Astrocyte (in vitro differentiated cells and primary cell): ENCODE measurements around the gene PEAR1. TPM values are rescaled to one million over a fixed set of nuclear protein-coding genes. Genes with fewer than 3 reads are reported as not detected.

Experiments
- DNase-seq: peaks from one replicate; pipeline ENCODE4 v3.0.0-alpha.2; 2010; ENCODE audit warnings: low read depth
- FAIRE-seq: peaks from 2 replicates; lab custom pipeline; 2011; peaks lifted over from hg19 to GRCh38; lab: Jason Lieb, UNC
- H2AFZ ChIP-seq: 2 replicates; pipeline ENCODE4 v1.6.0; 2012; ENCODE audit warnings: low read depth, low read length, inconsistent platforms
- H3K27ac ChIP-seq: 2 replicates; pipeline ENCODE4 v1.5.1; 2011; ENCODE audit warnings: low read depth, low read length, inconsistent platforms
- H3K27me3 ChIP-seq: 2 replicates; pipeline ENCODE4 v1.6.0; 2011; ENCODE audit warnings: low read length, inconsistent platforms; ENCODE audit not compliant: insufficient read depth
- H3K36me3 ChIP-seq: 2 replicates; pipeline ENCODE4 v1.5.1; 2011; ENCODE audit warnings: low read length, inconsistent platforms; ENCODE audit not compliant: insufficient read depth
- H3K4me1 ChIP-seq: 2 replicates; pipeline ENCODE4 v1.5.1; 2011; ENCODE audit warnings: low read length, inconsistent platforms; ENCODE audit not compliant: insufficient read depth
- H3K4me2 ChIP-seq: 2 replicates; pipeline ENCODE4 v1.6.0; 2012; ENCODE audit warnings: low read length, inconsistent platforms
- H3K4me3 ChIP-seq: 2 replicates; pipeline ENCODE4 v1.5.1; 2011; ENCODE audit warnings: low read depth, mild to moderate bottlenecking, low read length, inconsistent platforms; ENCODE audit not compliant: insufficient read depth
- H3K79me2 ChIP-seq: 2 replicates; pipeline ENCODE4 v1.6.0; 2012; ENCODE audit warnings: mild to moderate bottlenecking, low read length, inconsistent platforms; ENCODE audit not compliant: insufficient read depth
- H3K9ac ChIP-seq: 2 replicates; pipeline ENCODE4 v1.6.0; 2012; ENCODE audit warnings: mild to moderate bottlenecking, low read length, inconsistent platforms
- H3K9me3 ChIP-seq: 2 replicates; pipeline ENCODE4 v1.5.1; 2012; ENCODE audit warnings: low read depth, mild to moderate bottlenecking, low read length, inconsistent platforms; ENCODE audit not compliant: insufficient read depth
- H4K20me1 ChIP-seq: 2 replicates; pipeline ENCODE4 v1.6.0; 2012; ENCODE audit warnings: low read length, inconsistent platforms; ENCODE audit not compliant: insufficient read depth
- H3K27ac Mint-ChIP-seq: one replicate; pipeline ENCODE4 v1.8.0; 2021; ENCODE audit warnings: mild to moderate bottlenecking, mixed read lengths; ENCODE audit not compliant: unreplicated experiment
- H3K27me3 Mint-ChIP-seq: one replicate; pipeline ENCODE4 v1.8.0; 2021; ENCODE audit warnings: low read depth, mixed read lengths; ENCODE audit not compliant: unreplicated experiment
- H3K36me3 Mint-ChIP-seq: one replicate; pipeline ENCODE4 v1.8.0; 2021; ENCODE audit warnings: low read depth, mixed read lengths; ENCODE audit not compliant: unreplicated experiment
- H3K4me1 Mint-ChIP-seq: one replicate; pipeline ENCODE4 v1.8.0; 2021; ENCODE audit warnings: low read depth, mixed read lengths; ENCODE audit not compliant: unreplicated experiment
- H3K4me3 Mint-ChIP-seq: one replicate; pipeline ENCODE4 v1.8.0; 2021; ENCODE audit warnings: mild to moderate bottlenecking, moderate library complexity, mixed read lengths; ENCODE audit not compliant: unreplicated experiment
- H3K9me3 Mint-ChIP-seq: one replicate; pipeline ENCODE4 v1.8.0; 2021; ENCODE audit warnings: mild to moderate bottlenecking, mixed read lengths; ENCODE audit not compliant: unreplicated experiment
- CTCF ChIP-seq: IDR thresholded peaks from 2 replicates; pipeline ENCODE4 v1.5.1; 2011; ENCODE audit warnings: low read depth, mild to moderate bottlenecking, inconsistent platforms, low read length, moderate library complexity; ENCODE audit not compliant: insufficient read depth
- EZH2 ChIP-seq: IDR thresholded peaks from 2 replicates; pipeline ENCODE4 v1.6.1; 2012; ENCODE audit warnings: mild to moderate bottlenecking, low read length, inconsistent platforms; ENCODE audit not compliant: insufficient read depth
- total RNA-seq: library from RNA; stranded (reverse); gene quantifications from 2 replicates; pipeline ENCODE4 v1.2.1, GENCODE V29; 2021

PEAR1 gene
- total RNA-seq, 1 donor from 2014 or later = 17.3 TPM

- Histone ChIP-seq H2AFZ (no peak overlapping the region), H3K9me3 (no peaks in the 10 kb centered on the region), H4K20me1 (no peaks in the 10 kb centered on the region), H3K4me3 (no peak overlapping the region), H3K27me3 (peaks cover 28% of the 10 kb centered on the region), H3K36me3 (no peaks in the 10 kb centered on the region), H3K79me2 (no peaks in the 10 kb centered on the region), H3K4me1 (peaks cover 14% of the 10 kb centered on the region), H3K27ac (no peak overlapping the region), H3K4me2 (no peak overlapping the region), H3K9ac (no peak overlapping the region)
- Mint-ChIP-seq H3K27me3 (peaks cover 50% of the 10 kb centered on the region), H3K36me3 (peaks cover 2% of the 10 kb centered on the region), H3K4me3 (no peak overlapping the region), H3K27ac (no peak overlapping the region), H3K4me1 (peaks cover 6% of the 10 kb centered on the region), H3K9me3 (peaks cover 4% of the 10 kb centered on the region)
- TF ChIP-seq CTCF = no peak
- no peak for TF ChIP-seq EZH2
- FAIRE-seq = no peak
- DNase-seq = no peak
Measured at GRCh38 chr1:156873659-156874058, 19.9 kb upstream of the PEAR1 start.

- no peaks in the 10 kb centered on the region for H3K36me3 ChIP-seq
- peaks cover 14% of the 10 kb centered on the region for H3K4me1 ChIP-seq
- TF ChIP-seq EZH2 (no peak), CTCF (no peak)
- H3K4me1 Mint-ChIP-seq = peaks cover 6% of the 10 kb centered on the region
- no peak overlapping the region for H3K4me3 ChIP-seq
- H3K27me3 Mint-ChIP-seq = peaks cover 55% of the 10 kb centered on the region
- peaks cover 33% of the 10 kb centered on the region for H3K27me3 ChIP-seq
- no peaks in the 10 kb centered on the region for H3K9me3 ChIP-seq
- no peaks in the 10 kb centered on the region for H3K79me2 ChIP-seq
- H3K4me3 Mint-ChIP-seq = no peak overlapping the region
- H3K27ac ChIP-seq = no peak overlapping the region
- H3K9ac ChIP-seq = no peak overlapping the region
- H3K27ac Mint-ChIP-seq = peak overlapping the region; percentile 8
- H2AFZ ChIP-seq = no peak overlapping the region
- H4K20me1 ChIP-seq = no peaks in the 10 kb centered on the region
- H3K9me3 Mint-ChIP-seq = peaks cover 4% of the 10 kb centered on the region
- H3K4me2 ChIP-seq = no peak overlapping the region
- FAIRE-seq = no peak
- no peak for DNase-seq
- H3K36me3 Mint-ChIP-seq = peaks cover 2% of the 10 kb centered on the region
Measured at GRCh38 chr1:156874142-156874541, 19.4 kb upstream of the PEAR1 start.

- no peaks in the 10 kb centered on the region for H3K9me3 ChIP-seq
- TF ChIP-seq EZH2 (no peak), CTCF (no peak)
- peak overlapping the region; percentile 8 for H3K27ac Mint-ChIP-seq
- H3K36me3 Mint-ChIP-seq = peaks cover 2% of the 10 kb centered on the region
- H3K27me3 ChIP-seq = peaks cover 35% of the 10 kb centered on the region
- H3K4me2 ChIP-seq = no peak overlapping the region
- H3K4me3 ChIP-seq = no peak overlapping the region
- H3K27ac ChIP-seq = no peak overlapping the region
- H3K4me3 Mint-ChIP-seq = no peak overlapping the region
- H3K4me1 Mint-ChIP-seq = peaks cover 6% of the 10 kb centered on the region
- no peak overlapping the region for H2AFZ ChIP-seq
- no peak overlapping the region for H3K9ac ChIP-seq
- H3K36me3 ChIP-seq = no peaks in the 10 kb centered on the region
- peaks cover 4% of the 10 kb centered on the region for H3K9me3 Mint-ChIP-seq
- no peaks in the 10 kb centered on the region for H4K20me1 ChIP-seq
- DNase-seq (no peak), FAIRE-seq (no peak)
- H3K4me1 ChIP-seq = peaks cover 14% of the 10 kb centered on the region
- H3K27me3 Mint-ChIP-seq = peaks cover 56% of the 10 kb centered on the region
- no peaks in the 10 kb centered on the region for H3K79me2 ChIP-seq
Measured at GRCh38 chr1:156874572-156875340, 18.8 kb upstream of the PEAR1 start.
